ENCODE measurements around the gene LYZL6.

The LYZL6 gene

GRCh38 chr17:35889241-35889640 is 54.3 kb downstream of the LYZL6 start:
- in situ Hi-C loops (cut with MboI; ENCODE audit: low sequenced_read_pairs), result no loop called here
